Esophagus squamous epithelium (tissue), 5 donors: ENCODE data around the gene CLDN24. TPM values are rescaled to one million over a fixed set of nuclear protein-coding genes. Genes with fewer than 3 reads are reported as not detected.

ENCODE experiments used
- DNase-seq: peaks from one replicate; lab custom pipeline; 2025; lab: John Stamatoyannopoulos, UW
- H3K27ac ChIP-seq, 4 donors: fragments of 200-600 bp; sonication (generic); one replicate each; pipeline ENCODE4 v1.5.1; 2016 to 2019; ENCODE audit warnings: mild to moderate bottlenecking in 1 of 4
- H3K27me3 ChIP-seq, 4 donors: fragments of 200-600 bp; sonication (generic); 1 replicate in 3 of 4; 2 replicates in 1 of 4; pipeline versions ENCODE4 v1.5.1 to v1.6.0; 2017 to 2021; ENCODE audit warnings: antibody characterized with exemption in 1 of 4
- H3K36me3 ChIP-seq, 3 donors: fragments of 200-600 bp; sonication (generic); one replicate each; pipeline ENCODE4 v1.5.1; 2016 to 2019
- H3K4me1 ChIP-seq, 3 donors: fragments of 200-600 bp; sonication (generic); one replicate each; pipeline ENCODE4 v1.5.1; 2017 to 2019
- H3K4me3 ChIP-seq, 4 donors: fragments of 200-600 bp; sonication (generic); 1 replicate in 3 of 4; 2 replicates in 1 of 4; pipeline ENCODE4 v1.5.1; 2016 to 2019; ENCODE audit warnings: mild to moderate bottlenecking in 2 of 4, moderate library complexity in 1 of 4
- H3K9me3 ChIP-seq, 3 donors: fragments of 200-600 bp; sonication (generic); one replicate each; pipeline ENCODE4 v1.5.1; 2016 to 2019
- CTCF ChIP-seq, 6 experiments: fragments of 450-650 bp in 4 of 6; fragments of 200-600 bp in 2 of 6; sonication (generic) in 2 of 6; IDR thresholded peaks; one replicate each; pipeline ENCODE4 v1.5.1; 2016 to 2019; ENCODE audit warnings: antibody characterized with exemption in 6 of 6, mild to moderate bottlenecking in 4 of 6, moderate library complexity in 4 of 6
- POLR2A ChIP-seq, 4 donors: fragments of 450-650 bp; IDR thresholded peaks; one replicate each; pipeline ENCODE4 v1.6.1; 2017; ENCODE audit warnings: antibody characterized with exemption in 4 of 4, mild to moderate bottlenecking in 4 of 4, moderate library complexity in 3 of 4
- WGBS, 2 donors: methylation state at CpG; one replicate each; pipeline ENCODE4 v1.1.5; 2018; 5-methylcytosine and 5-hydroxymethylcytosine counted together
- intact Hi-C: fragments of 100-400 bp; cut with DNase I; formaldehyde crosslinking; loops from one replicate; pipeline ENCODE4 v1.15.0; 2022
- total RNA-seq, 4 donors: library from RNA; depleted of rRNA; stranded (reverse); fragments of >200 nt; gene quantifications; one replicate each; pipeline ENCODE4 v1.1.0, GENCODE V29; 2016
- donor health status: DM: yes; HTN: yes; CAD: no.

The CLDN24 gene
- total RNA-seq, 4 donors from 2014 or later: not detected

DNA sequence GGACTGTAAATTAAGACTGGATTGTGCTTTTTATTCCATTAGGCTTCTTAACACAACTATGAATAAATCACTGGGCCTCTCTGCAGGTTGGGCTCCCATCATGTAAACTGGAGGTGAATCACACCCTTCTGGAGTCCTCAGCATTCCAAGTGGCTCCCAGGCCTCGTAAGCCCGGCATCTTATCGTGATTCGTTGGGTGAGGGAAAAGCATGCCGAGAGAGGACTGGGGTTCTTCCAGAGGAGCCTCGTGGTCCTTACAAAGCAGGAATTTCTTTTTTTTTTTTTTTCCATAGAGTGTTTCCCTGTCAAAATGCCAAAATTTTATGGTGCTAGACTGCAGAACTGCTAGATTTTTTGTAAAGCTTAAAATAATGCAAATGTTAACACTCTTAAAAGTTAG is 22.2 kb downstream of the CLDN24 start:
- no peak overlapping the region for H3K4me3 ChIP-seq
- no peak for DNase-seq
- no peak overlapping the region for H3K27ac ChIP-seq
- no peaks in the 10 kb centered on the region for H3K27me3 ChIP-seq
- H3K4me1 ChIP-seq: no peaks in the 10 kb centered on the region
- peaks cover 0 to 13% (median 0%) of the 10 kb centered on the region in 3 donors for H3K36me3 ChIP-seq
- intact Hi-C loops: no loop called here
- TF ChIP-seq CTCF (IDR thresholded peaks at IDR 0.05): no peak
- no peak for TF ChIP-seq POLR2A (IDR thresholded peaks at IDR 0.05)
- WGBS, 2 donors: 71% methylated on average over 6 of the region's 6 CpGs
- H3K9me3 ChIP-seq: no peaks in the 10 kb centered on the region

- WGBS, 2 donors: 67 to 69% methylated on average over 2 of the region's 2 CpGs
- H3K36me3 ChIP-seq: peaks cover 0 to 19% (median 0%) of the 10 kb centered on the region in 3 donors
- no peaks in the 10 kb centered on the region for H3K4me1 ChIP-seq
- H3K9me3 ChIP-seq: no peaks in the 10 kb centered on the region
- no peak for DNase-seq
- no peak overlapping the region for H3K27ac ChIP-seq
- no peaks in the 10 kb centered on the region for H3K27me3 ChIP-seq
- intact Hi-C loops: no loop called here
- no peak overlapping the region for H3K4me3 ChIP-seq
- TF ChIP-seq POLR2A (IDR thresholded peaks at IDR 0.05): no peak
- TF ChIP-seq CTCF (IDR thresholded peaks at IDR 0.05): no peak
Measured at GRCh38 chr4:183299464-183299863, 22.8 kb downstream of the CLDN24 start.

DNA sequence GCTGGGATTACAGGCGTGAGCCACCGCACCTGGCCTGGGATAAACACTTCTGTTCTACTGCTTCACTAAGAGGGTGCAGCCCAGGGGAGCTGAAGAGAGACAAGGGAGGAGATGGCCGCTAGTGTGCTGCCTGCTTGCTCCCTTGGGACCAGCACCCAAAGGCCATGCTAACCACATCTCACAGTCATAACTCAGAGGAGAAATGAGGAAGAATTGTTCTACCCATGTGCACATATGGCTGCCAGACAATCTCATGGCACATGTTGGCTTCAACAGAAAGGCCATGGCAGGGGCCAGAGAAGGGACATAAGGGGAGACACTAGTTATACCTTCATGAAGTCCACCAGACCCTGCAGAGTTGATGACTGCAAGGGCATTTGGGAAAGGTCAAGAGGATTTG is 24.6 kb downstream of the CLDN24 start:
- Histone ChIP-seq H3K4me3 (no peak overlapping the region), H3K36me3 (peaks cover 0 to 24% (median 0%) of the 10 kb centered on the region in 3 donors), H3K27me3 (no peaks in the 10 kb centered on the region), H3K4me1 (no peaks in the 10 kb centered on the region), H3K9me3 (no peaks in the 10 kb centered on the region), H3K27ac (no peak overlapping the region)
- WGBS, 2 donors: 80 to 95% methylated on average over 1 to 3 of the region's 3 CpGs
- TF ChIP-seq CTCF (IDR thresholded peaks at IDR 0.05): no peak
- TF ChIP-seq POLR2A (IDR thresholded peaks at IDR 0.05): no peak
- intact Hi-C loops: no loop called here
- DNase-seq: no peak

DNA sequence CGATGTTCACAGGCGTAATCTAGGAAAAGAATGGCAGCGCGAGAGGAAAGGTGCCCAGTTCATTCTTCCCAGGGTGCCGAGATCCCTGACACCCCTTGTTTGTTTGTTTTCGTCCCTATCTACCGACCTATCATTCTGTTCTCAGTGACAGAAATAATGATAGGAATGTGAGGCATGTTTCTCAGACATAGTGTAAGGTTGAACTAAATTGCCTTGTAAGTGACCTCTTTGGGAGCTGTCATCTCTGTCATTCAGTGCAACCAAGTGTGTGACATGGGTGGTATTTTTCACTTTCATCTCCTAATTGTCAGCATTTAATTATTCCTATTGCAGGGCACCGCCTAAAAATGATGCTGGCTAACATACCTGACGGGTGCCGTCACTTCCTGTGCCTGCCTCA is 26.5 kb downstream of the CLDN24 start:
- intact Hi-C loops: no loop called here
- WGBS, 2 donors: 81 to 86% methylated on average over 7 to 10 of the region's 10 CpGs
- Histone ChIP-seq H3K27ac (no peak overlapping the region), H3K4me3 (no peak overlapping the region), H3K36me3 (peaks cover 0 to 31% (median 0%) of the 10 kb centered on the region in 3 donors), H3K27me3 (no peaks in the 10 kb centered on the region), H3K9me3 (no peaks in the 10 kb centered on the region), H3K4me1 (no peaks in the 10 kb centered on the region)
- DNase-seq: no peak
- no peak for TF ChIP-seq POLR2A (IDR thresholded peaks at IDR 0.05)
- TF ChIP-seq CTCF (IDR thresholded peaks at IDR 0.05): no peak

GRCh38 chr4:183291070-183291469 is 31.2 kb downstream of the CLDN24 start:
- H3K27me3 ChIP-seq: no peaks in the 10 kb centered on the region
- 77 to 94% methylated on average over 2 of the region's 2 CpGs for WGBS, 2 donors
- no peak overlapping the region for H3K4me3 ChIP-seq
- TF ChIP-seq POLR2A (IDR thresholded peaks at IDR 0.05) (no peak), CTCF (IDR thresholded peaks at IDR 0.05) (no peak)
- intact Hi-C loops: no loop called here
- H3K9me3 ChIP-seq: no peaks in the 10 kb centered on the region
- DNase-seq: no peak
- no peaks in the 10 kb centered on the region for H3K4me1 ChIP-seq
- H3K36me3 ChIP-seq: peaks cover 0 to 72% (median 0%) of the 10 kb centered on the region in 3 donors
- no peak overlapping the region for H3K27ac ChIP-seq
